ENCODE data around the gene OR10V1. TPM values are rescaled to one million over a fixed set of nuclear protein-coding genes. Genes with fewer than 3 reads are reported as not detected.

Gene OR10V1
- total and polyA plus RNA-seq, 2 donors (not counting 1 experiment from before 2014, with no cell fraction given): not detected

GRCh38 chr11:59668950-59669610 lies 44.6 kb downstream of the OR10V1 start, which contains the start of gene PATL1:
PATL1 (minus strand) TSS chr11:59669037; CDS start chr11:59668895, 142 bp downstream.
- peaks cover 20% of the 10 kb centered on the region in 2 donors for H3K4me1 ChIP-seq (ENCODE audit: control insufficient read depth in 2 of 2, insufficient read depth in 2 of 2, low read length in 2 of 2)
- H3K4me2 ChIP-seq (replicated peaks; ENCODE audit: low read depth, low read length, poor library complexity, severe bottlenecking): peak within 1 kb of the TSS; percentile 96
- H3K27ac Mint-ChIP-seq: peak within 1 kb of the TSS; percentile 100
- no peaks in the 10 kb centered on the region for H3K9me3 Mint-ChIP-seq (ENCODE audit: insufficient read depth)
- H3K79me2 ChIP-seq (ENCODE audit: control insufficient read depth, insufficient read depth, low read length): peaks cover 48% of the 10 kb centered on the region
- under 1% methylated on average over 66 of the region's 68 CpGs for WGBS (ENCODE audit: insufficient coverage)
- peak within 1 kb of the TSS; percentile 82 for H2AFZ ChIP-seq (ENCODE audit: insufficient read depth, low read depth, low read length, poor library complexity, severe bottlenecking)
- H3K36me3 ChIP-seq (replicated peaks in 1 of 2; ENCODE audit: control extremely low read depth in 1 of 2, control insufficient read depth in 1 of 2, extremely low read depth in 1 of 2, insufficient read depth in 2 of 2, low read length in 1 of 2): peaks cover 3 to 27% of the 10 kb centered on the region in 2 experiments
- peaks cover 33% of the 10 kb centered on the region for H3K4me1 Mint-ChIP-seq
- peak; percentile 89 for ATAC-seq (ENCODE audit: low read depth)
- peak within 1 kb of the TSS; percentile 81 to 96 (median 93) for H3K4me3 ChIP-seq (ENCODE audit: control extremely low read depth in 1 of 5, extremely low read depth in 1 of 5, insufficient read depth in 1 of 5, low read depth in 2 of 5, low read length in 4 of 5)
- H3K4me3 Mint-ChIP-seq: peak within 1 kb of the TSS; percentile 98
- ChIA-PET CTCF (interaction anchor here (0.7 to 1.8 kb wide), 12 partner anchors 11 to 133 kb away, joined by 3 to 9 read pairs (median 4); partner anchors contain the start of gene OSBP), POLR2A (interaction anchor here (0.6 to 2.4 kb wide), 10 partner anchors 27 to 1285 kb away, joined by 3 to 40 read pairs (median 4); partner anchors contain the start of genes MRPL16 and OSBP)
- DNase-seq: peak; percentile 100
- H3K27me3 Mint-ChIP-seq: no peaks in the 10 kb centered on the region
- peaks cover 14% of the 10 kb centered on the region for H4K20me1 ChIP-seq (ENCODE audit: control insufficient read depth, insufficient read depth, low read length, poor library complexity, severe bottlenecking)
- intact Hi-C loops (cut with micrococcal nuclease): loop anchor here (1.0 to 10.0 kb wide), 6 partner anchors 53 to 1246 kb away; partner anchors contain the start of genes DTX4, MRPL16, STX3 and TMEM109
- no peaks in the 10 kb centered on the region for H3K27me3 ChIP-seq (replicated peaks in 1 of 4; ENCODE audit: control extremely low read depth in 1 of 4, control insufficient read depth in 3 of 4, insufficient read depth in 4 of 4, low read length in 3 of 4)
- H3K9me3 ChIP-seq (ENCODE audit: control extremely low read depth in 1 of 3, control insufficient read depth in 2 of 3, insufficient read depth in 1 of 3, low read length in 2 of 3): no peaks in the 10 kb centered on the region
- peak within 1 kb of the TSS; percentile 98 to 100 for H3K27ac ChIP-seq (ENCODE audit: low read length in 2 of 2)
- peak within 1 kb of the TSS; percentile 85 for H3K9ac ChIP-seq (ENCODE audit: low read length)
- TF ChIP-seq CTCF (IDR thresholded peaks at IDR 0.05) (peak; percentile 0), EZH2 (IDR thresholded peaks at IDR 0.05; ENCODE audit: borderline replicate concordance, insufficient read depth, low read depth, low read length, poor library complexity, severe bottlenecking) (no peak)
